Glutamatergic neuron (in vitro differentiated cells): ENCODE data around the gene IL1RAPL2. TPM values are rescaled to one million over a fixed set of nuclear protein-coding genes. Genes with fewer than 3 reads are reported as not detected.

Experiments used
- DNase-seq: peaks from one replicate; pipeline ENCODE4 v3.0.0; 2022
- H3K27ac Mint-ChIP-seq: one replicate; pipeline ENCODE4 v1.8.0; 2020; ENCODE audit warnings: mild to moderate bottlenecking, mixed read lengths, inconsistent platforms; ENCODE audit not compliant: unreplicated experiment
- H3K27me3 Mint-ChIP-seq: one replicate; pipeline ENCODE4 v1.8.0; 2020; ENCODE audit warnings: mild to moderate bottlenecking, moderate library complexity, mixed read lengths, inconsistent platforms; ENCODE audit not compliant: unreplicated experiment
- H3K36me3 Mint-ChIP-seq: one replicate; pipeline ENCODE4 v1.8.0; 2020; ENCODE audit warnings: mild to moderate bottlenecking, mixed read lengths, inconsistent platforms; ENCODE audit not compliant: unreplicated experiment
- H3K4me1 Mint-ChIP-seq: one replicate; pipeline ENCODE4 v1.8.0; 2020; ENCODE audit warnings: mild to moderate bottlenecking, low read depth, mixed read lengths, inconsistent platforms; ENCODE audit not compliant: unreplicated experiment
- H3K4me3 Mint-ChIP-seq: one replicate; pipeline ENCODE4 v1.8.0; 2020; ENCODE audit warnings: mild to moderate bottlenecking, mixed read lengths, inconsistent platforms; ENCODE audit not compliant: unreplicated experiment
- H3K9me3 Mint-ChIP-seq: one replicate; pipeline ENCODE4 v1.8.0; 2020; ENCODE audit warnings: mild to moderate bottlenecking, moderate library complexity, mixed read lengths, inconsistent platforms; ENCODE audit not compliant: unreplicated experiment
- total RNA-seq: library from RNA; stranded (reverse); fragmentation: NEBNext Ultra II Directional; extraction: Animal tissue kit (Norgen Biotek cat#: 25700); gene quantifications from one replicate; pipeline ENCODE4 v1.2.1, GENCODE V29; 2021; ENCODE audit not compliant: unreplicated experiment
- TF ChIP-seq, protein P1 (sequence below): fragments of 200-600 bp; sonication (generic); IDR thresholded peaks from one replicate; pipeline ENCODE4 v1.5.0; 2021; ENCODE audit not compliant: partially characterized antibody, unreplicated experiment

Gene IL1RAPL2
- total RNA-seq, 1 donor from 2014 or later: 0.76 TPM

DNA sequence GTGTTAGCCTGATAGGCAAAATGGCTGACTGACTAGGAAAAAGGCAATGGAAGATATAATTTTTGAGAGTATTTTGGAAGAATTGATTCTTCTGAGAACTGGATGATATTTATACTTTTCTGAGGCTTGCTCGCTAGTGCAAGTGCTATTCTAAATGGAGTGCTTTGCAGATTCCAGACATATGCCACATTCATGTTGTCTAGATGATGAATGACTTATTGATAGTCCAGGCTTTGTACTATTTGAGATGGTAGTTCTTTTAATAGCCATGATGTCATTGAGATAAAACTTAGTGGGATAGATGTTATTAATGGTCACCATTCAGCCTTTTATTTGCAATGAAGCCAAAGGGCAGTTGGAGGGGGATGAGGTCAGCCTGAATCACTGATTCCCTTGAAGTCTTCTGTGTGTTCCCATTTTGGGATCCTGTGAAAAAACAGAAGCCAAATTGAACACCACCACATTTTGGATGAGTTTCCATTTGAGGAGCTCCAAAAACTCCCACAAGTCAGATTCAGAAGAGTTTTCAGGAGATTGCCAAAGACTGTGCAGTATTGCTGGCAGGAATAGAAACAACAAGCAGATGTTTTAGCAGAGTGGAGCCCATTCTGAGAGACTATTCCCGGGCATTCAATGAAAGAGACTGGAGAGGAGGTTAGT is 184.1 kb downstream of the IL1RAPL2 start:
- H3K9me3 Mint-ChIP-seq: peaks cover under 1% of the 10 kb centered on the region
- no peak overlapping the region for H3K4me3 Mint-ChIP-seq
- no peaks in the 10 kb centered on the region for H3K36me3 Mint-ChIP-seq
- peaks cover under 1% of the 10 kb centered on the region for H3K4me1 Mint-ChIP-seq
- H3K27me3 Mint-ChIP-seq: no peaks in the 10 kb centered on the region
- no peak overlapping the region for H3K27ac Mint-ChIP-seq
- no peak for DNase-seq
- TF ChIP-seq, protein P1, sequence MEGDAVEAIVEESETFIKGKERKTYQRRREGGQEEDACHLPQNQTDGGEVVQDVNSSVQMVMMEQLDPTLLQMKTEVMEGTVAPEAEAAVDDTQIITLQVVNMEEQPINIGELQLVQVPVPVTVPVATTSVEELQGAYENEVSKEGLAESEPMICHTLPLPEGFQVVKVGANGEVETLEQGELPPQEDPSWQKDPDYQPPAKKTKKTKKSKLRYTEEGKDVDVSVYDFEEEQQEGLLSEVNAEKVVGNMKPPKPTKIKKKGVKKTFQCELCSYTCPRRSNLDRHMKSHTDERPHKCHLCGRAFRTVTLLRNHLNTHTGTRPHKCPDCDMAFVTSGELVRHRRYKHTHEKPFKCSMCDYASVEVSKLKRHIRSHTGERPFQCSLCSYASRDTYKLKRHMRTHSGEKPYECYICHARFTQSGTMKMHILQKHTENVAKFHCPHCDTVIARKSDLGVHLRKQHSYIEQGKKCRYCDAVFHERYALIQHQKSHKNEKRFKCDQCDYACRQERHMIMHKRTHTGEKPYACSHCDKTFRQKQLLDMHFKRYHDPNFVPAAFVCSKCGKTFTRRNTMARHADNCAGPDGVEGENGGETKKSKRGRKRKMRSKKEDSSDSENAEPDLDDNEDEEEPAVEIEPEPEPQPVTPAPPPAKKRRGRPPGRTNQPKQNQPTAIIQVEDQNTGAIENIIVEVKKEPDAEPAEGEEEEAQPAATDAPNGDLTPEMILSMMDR: no peak

DNA sequence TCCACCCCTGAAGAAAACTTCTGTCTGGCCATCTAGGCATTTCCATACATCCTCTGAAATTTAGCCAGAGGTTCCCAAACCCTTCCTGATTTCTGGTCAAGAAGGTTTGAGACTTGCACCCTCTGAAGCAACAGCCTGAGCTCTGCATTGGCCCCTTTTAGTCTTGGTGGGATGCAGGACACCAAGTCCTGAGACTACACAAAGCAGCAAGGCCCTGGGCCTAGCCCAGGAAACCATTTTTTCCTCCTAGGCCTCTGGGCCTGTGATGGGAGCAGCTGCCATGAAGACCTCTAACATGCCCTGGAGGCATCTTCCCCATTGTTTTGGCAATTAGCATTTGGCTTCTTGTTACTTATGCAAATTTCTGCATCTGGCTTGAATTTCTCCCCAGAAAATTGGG is 196.6 kb downstream of the IL1RAPL2 start:
- Mint-ChIP-seq H3K27ac (no peak overlapping the region), H3K36me3 (no peaks in the 10 kb centered on the region), H3K27me3 (peaks cover 2% of the 10 kb centered on the region), H3K4me3 (no peak overlapping the region), H3K4me1 (no peaks in the 10 kb centered on the region), H3K9me3 (peaks cover 2% of the 10 kb centered on the region)
- DNase-seq: no peak
- TF ChIP-seq, protein P1: no peak

- Mint-ChIP-seq H3K4me1 (no peaks in the 10 kb centered on the region), H3K4me3 (no peak overlapping the region), H3K9me3 (no peaks in the 10 kb centered on the region), H3K36me3 (no peaks in the 10 kb centered on the region), H3K27me3 (no peaks in the 10 kb centered on the region), H3K27ac (no peak overlapping the region)
- TF ChIP-seq, protein P1: no peak
- DNase-seq: no peak
These were observed 223.8 kb downstream of the IL1RAPL2 start for GRCh38 chrX:104789784-104790183.

DNA sequence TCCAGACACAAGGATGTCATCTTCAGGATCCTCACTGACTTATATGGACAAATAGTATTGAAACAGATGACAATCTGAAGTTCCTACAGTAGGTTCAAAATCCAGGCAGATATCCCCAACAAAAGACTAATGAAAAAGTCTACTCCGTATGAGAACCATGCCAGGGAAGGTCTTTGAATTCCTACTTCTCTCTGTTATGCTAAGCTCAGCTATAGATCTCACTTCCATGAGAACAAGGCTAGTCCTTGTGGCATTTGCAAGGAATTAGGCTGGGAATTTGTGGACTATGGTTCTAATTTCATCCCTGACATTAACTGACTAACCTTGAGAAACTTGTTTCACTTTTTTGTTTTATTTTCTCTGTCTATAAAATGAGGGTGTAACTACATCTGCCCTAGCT is 229.8 kb downstream of the IL1RAPL2 start:
- H3K9me3 Mint-ChIP-seq: no peaks in the 10 kb centered on the region
- H3K27ac Mint-ChIP-seq: no peak overlapping the region
- DNase-seq: no peak
- no peaks in the 10 kb centered on the region for H3K4me1 Mint-ChIP-seq
- no peaks in the 10 kb centered on the region for H3K36me3 Mint-ChIP-seq
- H3K27me3 Mint-ChIP-seq: no peaks in the 10 kb centered on the region
- H3K4me3 Mint-ChIP-seq: no peak overlapping the region
- TF ChIP-seq, protein P1: no peak

DNA sequence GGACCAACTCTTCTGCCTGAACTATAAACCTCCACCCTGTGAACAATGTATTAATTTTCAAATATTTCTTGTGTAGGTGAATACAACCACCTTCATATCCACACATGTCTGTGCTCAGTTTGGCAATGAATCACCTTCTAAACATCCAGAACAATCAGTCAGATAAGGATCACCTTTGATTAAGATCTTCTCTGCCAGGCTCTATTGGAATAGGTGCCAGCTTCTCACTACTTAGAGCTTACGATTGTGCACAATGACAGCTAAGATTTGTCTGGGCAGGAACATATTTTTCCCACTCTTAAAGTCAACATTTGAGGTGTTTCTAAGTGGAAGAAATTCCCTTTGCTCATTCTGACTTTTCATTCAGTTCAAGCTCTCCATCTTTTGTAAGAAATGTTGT is 237.2 kb downstream of the IL1RAPL2 start:
- no peak for DNase-seq
- H3K27ac Mint-ChIP-seq: no peak overlapping the region
- H3K4me3 Mint-ChIP-seq: no peak overlapping the region
- H3K4me1 Mint-ChIP-seq: no peaks in the 10 kb centered on the region
- TF ChIP-seq, protein P1: no peak
- no peaks in the 10 kb centered on the region for H3K36me3 Mint-ChIP-seq
- no peaks in the 10 kb centered on the region for H3K9me3 Mint-ChIP-seq
- no peaks in the 10 kb centered on the region for H3K27me3 Mint-ChIP-seq
